Activated naive CD4-positive, alpha-beta T cell treated with anti-CD3 and anti-CD28 coated beads, Interleukin-2, amount 50 U/mL, for 72 hours (primary cell): ENCODE data around the gene INO80. TPM values are rescaled to one million over a fixed set of nuclear protein-coding genes. Genes with fewer than 3 reads are reported as not detected.
A peak's percentile ranks its signal among the peaks of the same experiment; 100 is the strongest.

ENCODE experiments used
- ATAC-seq, 2 donors: fragments of 150-1000 bp; cut with Tn5 transposase; 2 replicates each; pipeline ENCODE4 v1.10.0; 2021; ENCODE audit warnings: mild to moderate bottlenecking in 2 of 2, moderate library complexity in 2 of 2
- DNase-seq, 2 donors: peaks; one replicate each; pipeline ENCODE4 v3.0.0; 2021 to 2022; ENCODE audit warnings: low spot score in 2 of 2
- H3K27ac Mint-ChIP-seq, 2 donors: one replicate each; pipeline ENCODE4 v1.8.0; 2022; ENCODE audit warnings: mild to moderate bottlenecking in 2 of 2, mixed read lengths in 2 of 2
- H3K36me3 Mint-ChIP-seq, 2 donors: one replicate each; pipeline ENCODE4 v1.8.0; 2022; ENCODE audit warnings: mixed read lengths in 2 of 2
- H3K9me3 Mint-ChIP-seq, 2 donors: one replicate each; pipeline ENCODE4 v1.8.0; 2022; ENCODE audit warnings: mixed read lengths in 2 of 2
- total RNA-seq, 2 donors: library from RNA; stranded (reverse); gene quantifications; one replicate each; pipeline ENCODE4 v1.2.3, GENCODE V29; 2022

Gene INO80
- total RNA-seq, 2 donors from 2014 or later, result 22.9 to 28.1 TPM

GRCh38 chr15:41028853-41029252 lies 87.2 kb downstream of the INO80 start:
- H3K36me3 Mint-ChIP-seq, result peaks cover 0 to 6% of the 10 kb centered on the region in 2 donors
- no peaks in the 10 kb centered on the region for H3K9me3 Mint-ChIP-seq
- ATAC-seq (no peak), DNase-seq (no peak)
- no peak overlapping the region for H3K27ac Mint-ChIP-seq

DNA sequence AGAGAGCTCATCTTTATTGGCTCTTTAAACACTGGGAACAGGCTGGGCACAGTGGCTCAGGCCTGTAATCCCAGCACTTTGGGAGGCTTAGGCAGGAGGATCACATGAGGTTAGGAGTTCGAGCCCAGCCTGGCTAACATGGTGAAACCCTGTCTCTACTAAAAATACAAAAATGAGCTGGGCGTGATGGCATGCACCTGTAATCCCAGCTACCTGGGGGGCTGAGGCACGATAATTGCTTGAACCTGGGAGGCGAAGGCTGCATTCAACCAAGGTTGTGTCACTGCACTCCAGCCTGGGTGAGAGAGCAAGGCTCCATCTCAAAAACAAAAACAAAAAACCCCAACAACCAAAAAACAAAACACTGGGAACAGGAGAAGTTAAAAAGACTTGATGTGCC lies 90.7 kb downstream of the INO80 start:
- ATAC-seq, result no peak
- peak overlapping the region in 1 of 2 donors; percentile 21 for H3K27ac Mint-ChIP-seq
- no peak for DNase-seq
- no peaks in the 10 kb centered on the region for H3K9me3 Mint-ChIP-seq
- H3K36me3 Mint-ChIP-seq, result peaks cover 12 to 15% of the 10 kb centered on the region in 2 donors

- Mint-ChIP-seq H3K36me3 (peaks cover 12 to 15% of the 10 kb centered on the region in 2 donors), H3K27ac (peak overlapping the region in 1 of 2 donors; percentile 21)
These were observed 91.2 kb downstream of the INO80 start for GRCh38 chr15:41024885-41025284.

GRCh38 chr15:41024131-41024530 lies 91.9 kb downstream of the INO80 start:
- ATAC-seq, result no peak
- Mint-ChIP-seq H3K9me3 (no peaks in the 10 kb centered on the region), H3K36me3 (peaks cover 12 to 15% of the 10 kb centered on the region in 2 donors), H3K27ac (no peak overlapping the region)
- DNase-seq, result no peak

More at GRCh38 chr15:41024885-41025284, 91.2 kb downstream of the INO80 start:
- H3K9me3 Mint-ChIP-seq, result no peaks in the 10 kb centered on the region
- DNase-seq (no peak), ATAC-seq (no peak)

DNA sequence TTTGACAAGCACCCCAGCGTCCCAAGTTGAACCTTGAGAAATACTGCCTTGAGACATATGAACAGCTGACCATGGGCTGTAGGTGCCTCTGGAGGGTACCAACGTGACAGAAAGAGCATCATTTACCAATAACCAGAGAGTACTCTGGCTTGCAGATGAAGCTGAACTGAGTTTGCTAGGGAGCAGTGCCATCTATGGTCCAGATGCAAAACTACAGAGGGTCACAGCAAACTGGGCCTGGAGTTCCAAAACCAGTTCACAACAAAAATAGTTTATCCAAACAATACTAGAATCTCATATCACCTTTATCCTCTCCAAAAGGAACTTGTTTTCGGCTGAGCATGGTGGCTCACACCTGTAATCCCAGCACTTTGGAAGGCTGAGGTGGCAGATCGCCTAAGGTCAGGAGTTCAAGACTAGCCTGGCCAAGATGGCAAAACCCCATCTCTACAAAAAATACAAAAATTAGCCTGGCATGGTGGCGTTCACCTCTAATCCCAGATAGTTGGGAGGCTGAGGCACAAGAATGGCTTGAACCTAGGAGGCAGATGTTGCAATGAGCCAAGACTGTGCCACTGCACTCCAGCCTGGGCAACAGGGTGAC lies 93.5 kb downstream of the INO80 start:
- Mint-ChIP-seq H3K36me3 (peaks cover 12 to 15% of the 10 kb centered on the region in 2 donors), H3K9me3 (no peaks in the 10 kb centered on the region), H3K27ac (no peak overlapping the region)
- peak in 1 of 2 donors; percentile 66 for ATAC-seq
- DNase-seq, result peak in 1 of 2 donors; percentile 24

- ATAC-seq, result no peak
- no peak for DNase-seq
- Mint-ChIP-seq H3K36me3 (peaks cover 6 to 15% of the 10 kb centered on the region in 2 donors), H3K27ac (no peak overlapping the region), H3K9me3 (no peaks in the 10 kb centered on the region)
These were observed 95.3 kb downstream of the INO80 start for GRCh38 chr15:41020829-41021228.

DNA sequence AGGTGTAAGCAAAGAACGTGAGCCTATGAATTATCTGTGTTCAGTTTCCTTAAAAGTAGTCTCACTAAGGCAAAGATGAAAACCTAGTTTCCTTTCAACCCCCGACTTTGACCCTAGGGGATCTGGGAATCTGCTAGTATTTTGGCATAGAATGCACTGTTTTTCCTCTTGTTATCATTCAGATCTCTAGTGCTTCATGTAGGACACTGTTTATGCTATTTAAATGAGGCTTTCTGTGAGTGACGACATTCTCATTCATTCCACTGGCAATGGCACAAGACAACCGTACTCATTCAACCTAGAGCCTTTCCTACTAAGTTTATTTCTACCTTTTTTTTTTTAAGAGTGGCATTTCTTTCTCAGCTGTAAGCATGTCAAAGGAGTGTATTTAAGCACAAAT lies 95.8 kb downstream of the INO80 start:
- DNase-seq (no peak), ATAC-seq (no peak)
- no peak overlapping the region for H3K27ac Mint-ChIP-seq
- peaks cover 6 to 15% of the 10 kb centered on the region in 2 donors for H3K36me3 Mint-ChIP-seq
- no peaks in the 10 kb centered on the region for H3K9me3 Mint-ChIP-seq

GRCh38 chr15:41019174-41019573 lies 96.9 kb downstream of the INO80 start:
- ATAC-seq, result no peak
- H3K27ac Mint-ChIP-seq, result peak overlapping the region in 1 of 2 donors; percentile 24
- H3K9me3 Mint-ChIP-seq, result no peaks in the 10 kb centered on the region

GRCh38 chr15:41018534-41018933 lies 97.5 kb downstream of the INO80 start:
- ATAC-seq (no peak), DNase-seq (no peak)
- Mint-ChIP-seq H3K9me3 (no peaks in the 10 kb centered on the region), H3K27ac (peak overlapping the region in 1 of 2 donors; percentile 24), H3K36me3 (peaks cover 15 to 16% of the 10 kb centered on the region in 2 donors)

More at GRCh38 chr15:41019174-41019573, 96.9 kb downstream of the INO80 start:
- no peak for DNase-seq
- peaks cover 15 to 16% of the 10 kb centered on the region in 2 donors for H3K36me3 Mint-ChIP-seq

DNA sequence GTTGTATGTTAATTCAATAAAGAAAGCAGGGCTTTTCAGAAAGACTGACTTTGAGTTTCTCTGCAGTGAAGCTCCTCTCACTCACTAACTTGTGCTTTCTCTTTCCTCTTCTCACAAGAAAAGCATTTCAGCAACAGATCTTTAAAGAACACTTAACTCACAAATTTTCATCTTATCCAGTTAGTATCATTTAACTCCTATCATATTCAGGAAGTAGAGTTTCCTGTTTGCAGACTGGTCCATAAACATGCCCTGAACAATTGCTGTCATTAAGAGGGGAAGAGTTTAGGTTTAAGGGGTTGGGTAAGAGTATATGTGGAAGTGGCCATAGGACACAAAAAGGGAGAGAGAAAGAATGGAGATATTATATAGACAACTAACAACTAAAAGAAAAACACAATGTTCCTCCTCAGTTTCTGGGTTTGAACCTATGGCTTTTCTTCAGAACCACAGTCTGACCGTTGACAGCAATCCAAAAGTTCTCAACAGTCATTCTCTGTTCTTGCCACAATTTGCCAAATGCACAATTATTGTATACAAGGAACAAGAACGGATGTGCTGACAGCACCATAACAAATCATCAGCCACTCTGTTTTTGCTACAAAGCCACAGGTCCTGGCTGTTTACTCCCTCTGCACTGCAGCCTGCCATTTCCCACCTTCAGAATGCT lies 98.9 kb downstream of the INO80 start:
- H3K36me3 Mint-ChIP-seq, result peaks cover 9 to 10% of the 10 kb centered on the region in 2 donors
- H3K27ac Mint-ChIP-seq, result peak overlapping the region in 1 of 2 donors; percentile 23
- ATAC-seq, result no peak
- DNase-seq, result no peak
- H3K9me3 Mint-ChIP-seq, result no peaks in the 10 kb centered on the region

DNA sequence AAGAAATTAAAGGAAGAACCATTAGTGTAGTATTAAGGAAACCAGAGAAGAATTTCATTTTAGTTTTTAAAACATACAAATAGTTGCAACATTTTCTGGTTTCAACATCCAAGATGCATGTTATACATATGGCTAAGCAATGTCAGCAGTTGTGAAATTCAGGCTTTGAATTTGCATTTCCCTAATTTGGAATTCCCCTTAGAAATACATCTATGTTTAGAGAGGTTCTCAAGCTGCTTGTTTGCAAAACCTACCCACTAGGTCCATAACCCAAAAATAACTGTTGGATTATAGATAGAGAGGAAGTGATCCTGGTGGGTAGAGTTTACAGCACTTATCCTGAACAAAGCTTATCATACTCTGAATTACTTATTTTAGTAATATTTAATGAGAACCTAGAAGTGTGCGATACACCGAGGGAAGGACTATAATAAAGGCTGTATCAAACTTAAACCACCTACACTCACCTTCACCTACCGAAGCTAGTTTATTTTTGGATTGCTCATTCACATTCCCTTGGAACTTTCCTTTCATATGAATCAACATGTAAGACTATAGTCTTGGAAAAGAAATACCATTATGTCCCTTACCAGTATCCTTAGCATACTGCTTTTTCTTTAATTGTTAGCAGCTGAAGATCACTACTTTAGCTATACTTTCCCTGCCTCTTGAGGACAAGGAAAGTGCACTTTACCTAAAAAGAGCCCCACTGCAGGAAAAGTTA lies 102.2 kb downstream of the INO80 start:
- no peaks in the 10 kb centered on the region for H3K9me3 Mint-ChIP-seq
- H3K36me3 Mint-ChIP-seq, result peaks cover 0 to 10% of the 10 kb centered on the region in 2 donors
- ATAC-seq, result no peak
- H3K27ac Mint-ChIP-seq, result no peak overlapping the region
- no peak for DNase-seq

GRCh38 chr15:41011055-41011815 lies 104.8 kb downstream of the INO80 start:
- no peak overlapping the region for H3K27ac Mint-ChIP-seq
- no peaks in the 10 kb centered on the region for H3K9me3 Mint-ChIP-seq
- no peak for DNase-seq
- ATAC-seq, result no peak
- peaks cover 0 to 10% of the 10 kb centered on the region in 2 donors for H3K36me3 Mint-ChIP-seq

GRCh38 chr15:41010345-41010744 lies 105.7 kb downstream of the INO80 start:
- no peak overlapping the region for H3K27ac Mint-ChIP-seq
- DNase-seq, result no peak
- peaks cover 0 to 10% of the 10 kb centered on the region in 2 donors for H3K36me3 Mint-ChIP-seq
- ATAC-seq, result no peak
- no peaks in the 10 kb centered on the region for H3K9me3 Mint-ChIP-seq

- Mint-ChIP-seq H3K27ac (no peak overlapping the region), H3K36me3 (no peaks in the 10 kb centered on the region), H3K9me3 (no peaks in the 10 kb centered on the region)
- DNase-seq (no peak), ATAC-seq (no peak)
These were observed 109.6 kb downstream of the INO80 start for GRCh38 chr15:41006479-41006878.

DNA sequence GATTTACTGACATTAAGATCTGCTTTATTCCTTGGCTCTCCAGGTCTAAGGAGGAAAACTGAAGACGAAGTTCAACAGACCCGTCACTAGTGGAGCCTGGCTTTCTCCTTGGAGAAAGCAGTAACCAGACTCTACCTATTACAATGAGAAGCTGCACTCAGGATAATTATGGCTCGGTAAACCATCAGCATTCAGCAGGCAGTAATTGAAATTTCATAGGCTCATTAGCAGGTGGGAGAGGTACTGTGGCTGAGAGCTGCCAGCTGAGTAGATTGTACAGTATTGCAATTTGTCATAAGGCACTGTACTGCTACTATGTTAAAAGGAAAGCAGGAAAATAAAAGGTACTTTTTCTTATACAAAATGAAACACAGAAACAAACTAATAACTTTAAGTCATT lies 111.6 kb downstream of the INO80 start:
- ATAC-seq (no peak), DNase-seq (no peak)
- H3K36me3 Mint-ChIP-seq, result peaks cover 0 to 7% of the 10 kb centered on the region in 2 donors
- H3K9me3 Mint-ChIP-seq, result no peaks in the 10 kb centered on the region
- peak overlapping the region in 1 of 2 donors; percentile 5 for H3K27ac Mint-ChIP-seq

GRCh38 chr15:41001524-41002214 lies 114.4 kb downstream of the INO80 start:
- ATAC-seq (no peak), DNase-seq (no peak)
- no peaks in the 10 kb centered on the region for H3K9me3 Mint-ChIP-seq
- H3K36me3 Mint-ChIP-seq, result peaks cover 0 to 7% of the 10 kb centered on the region in 2 donors
- no peak overlapping the region for H3K27ac Mint-ChIP-seq
